ENCODE results near the gene MCOLN3.

MCOLN3 gene

GRCh38 chr1:85048296-85049064, at the start of gene MCOLN3:
Gene MCOLN3, minus strand, starts transcription at chr1:85048500. Its CDS starts 3,140 bp downstream, at chr1:85045360.
- DNase-seq, result peak; percentile 80

- DNase-seq, result no peak
These were observed 45.3 kb upstream of the MCOLN3 start for GRCh38 chr1:85093644-85094043.

- DNase-seq, result no peak
These were observed 43.5 kb upstream of the MCOLN3 start for GRCh38 chr1:85091671-85092280.

GRCh38 chr1:85090225-85090624, 41.9 kb upstream of the MCOLN3 start:
- DNase-seq, result no peak

- DNase-seq, result no peak
These were observed 40.9 kb upstream of the MCOLN3 start for GRCh38 chr1:85089203-85089602.

- DNase-seq, result no peak
These were observed 40.1 kb upstream of the MCOLN3 start for GRCh38 chr1:85088408-85088784.

GRCh38 chr1:85087659-85088407, 39.5 kb upstream of the MCOLN3 start:
- no peak for DNase-seq

- no peak for DNase-seq
These were observed 37.1 kb upstream of the MCOLN3 start for GRCh38 chr1:85085417-85085816.

- DNase-seq, result no peak
These were observed 30.6 kb upstream of the MCOLN3 start for GRCh38 chr1:85078903-85079302.

- no peak for DNase-seq
These were observed 26.2 kb upstream of the MCOLN3 start for GRCh38 chr1:85074365-85074964.

- DNase-seq, result no peak
These were observed 22.7 kb upstream of the MCOLN3 start for GRCh38 chr1:85070972-85071492.

- no peak for DNase-seq
These were observed 20.5 kb upstream of the MCOLN3 start for GRCh38 chr1:85068846-85069245.

- DNase-seq, result no peak
These were observed 17.2 kb upstream of the MCOLN3 start for GRCh38 chr1:85065550-85065949.

GRCh38 chr1:85062425-85063026, 14.2 kb upstream of the MCOLN3 start:
- no peak for DNase-seq

- peak; percentile 96 for DNase-seq
These were observed 13.6 kb upstream of the MCOLN3 start for GRCh38 chr1:85061711-85062424.

- no peak for DNase-seq
These were observed 11.7 kb upstream of the MCOLN3 start for GRCh38 chr1:85060038-85060437.

- no peak for DNase-seq
These were observed 11.3 kb upstream of the MCOLN3 start for GRCh38 chr1:85059563-85059962.

GRCh38 chr1:85058786-85059185, 10.5 kb upstream of the MCOLN3 start:
- no peak for DNase-seq

- no peak for DNase-seq
These were observed 10.0 kb upstream of the MCOLN3 start for GRCh38 chr1:85058311-85058710.

- no peak for DNase-seq
These were observed 6.4 kb upstream of the MCOLN3 start for GRCh38 chr1:85054664-85055063.

GRCh38 chr1:85049735-85050166, 1.5 kb upstream of the MCOLN3 start:
- no peak for DNase-seq
